ENCODE results near the gene MAD1L1. TPM values are rescaled to one million over a fixed set of nuclear protein-coding genes. Genes with fewer than 3 reads are reported as not detected.

MAD1L1 gene
- total RNA-seq, 4 donors from 2014 or later: 8.0 to 52.7 (median 26.7) TPM

- H3K4me1 ChIP-seq: no peaks in the 10 kb centered on the region
- intact Hi-C loops (cut with DNase I; ENCODE audit: low total_unique reads): no loop called here
- H3K9me3 ChIP-seq: no peaks in the 10 kb centered on the region
- TF ChIP-seq, protein P1, sequence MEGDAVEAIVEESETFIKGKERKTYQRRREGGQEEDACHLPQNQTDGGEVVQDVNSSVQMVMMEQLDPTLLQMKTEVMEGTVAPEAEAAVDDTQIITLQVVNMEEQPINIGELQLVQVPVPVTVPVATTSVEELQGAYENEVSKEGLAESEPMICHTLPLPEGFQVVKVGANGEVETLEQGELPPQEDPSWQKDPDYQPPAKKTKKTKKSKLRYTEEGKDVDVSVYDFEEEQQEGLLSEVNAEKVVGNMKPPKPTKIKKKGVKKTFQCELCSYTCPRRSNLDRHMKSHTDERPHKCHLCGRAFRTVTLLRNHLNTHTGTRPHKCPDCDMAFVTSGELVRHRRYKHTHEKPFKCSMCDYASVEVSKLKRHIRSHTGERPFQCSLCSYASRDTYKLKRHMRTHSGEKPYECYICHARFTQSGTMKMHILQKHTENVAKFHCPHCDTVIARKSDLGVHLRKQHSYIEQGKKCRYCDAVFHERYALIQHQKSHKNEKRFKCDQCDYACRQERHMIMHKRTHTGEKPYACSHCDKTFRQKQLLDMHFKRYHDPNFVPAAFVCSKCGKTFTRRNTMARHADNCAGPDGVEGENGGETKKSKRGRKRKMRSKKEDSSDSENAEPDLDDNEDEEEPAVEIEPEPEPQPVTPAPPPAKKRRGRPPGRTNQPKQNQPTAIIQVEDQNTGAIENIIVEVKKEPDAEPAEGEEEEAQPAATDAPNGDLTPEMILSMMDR (IDR thresholded peaks at IDR 0.05): no peak
- no peak for TF ChIP-seq EP300 (IDR thresholded peaks at IDR 0.05; ENCODE audit: low read depth)
- TF ChIP-seq POLR2A (IDR thresholded peaks at IDR 0.05): no peak
- no peak for TF ChIP-seq POLR2AphosphoS5 (IDR thresholded peaks at IDR 0.05)
- in situ Hi-C loops (cut with MboI; ENCODE audit: low pct_ligation_motif_present in 1 of 4, low pct_unique_long_range_greater_than_20kb in 1 of 4, low sequenced_read_pairs in 3 of 4): no loop called here
- no peak for DNase-seq
- H3K4me3 ChIP-seq: no peak overlapping the region
- H3K27ac ChIP-seq: no peak overlapping the region
- H3K27me3 ChIP-seq: no peaks in the 10 kb centered on the region
- WGBS, 2 donors (ENCODE audit: low coverage in 1 of 2): 89% methylated on average over 15 of the region's 18 CpGs; no CpG with 5 or more reads in 1 of the 2 donors
- no peaks in the 10 kb centered on the region for H3K36me3 ChIP-seq
Measured at GRCh38 chr7:1901431-1902210, 331.1 kb downstream of the MAD1L1 start.

DNA sequence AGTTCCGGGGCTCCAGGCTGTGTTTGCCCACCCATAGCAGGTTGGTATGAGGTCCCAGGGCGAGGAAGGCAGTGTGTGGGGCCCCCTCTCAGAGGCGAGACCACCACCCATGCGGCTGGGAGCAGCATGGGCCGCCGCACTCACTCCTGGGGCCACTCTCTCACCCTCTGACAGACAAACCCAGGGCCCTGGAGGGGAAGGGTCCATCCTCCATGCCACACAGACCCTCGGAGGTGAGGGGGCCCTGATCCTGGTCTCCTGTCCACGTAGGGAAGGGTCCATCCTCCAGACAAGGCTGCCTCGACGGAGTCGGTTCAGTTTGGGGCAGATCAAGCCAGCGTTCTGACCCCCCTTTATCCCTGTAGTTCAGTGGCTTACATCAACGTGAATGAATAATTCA is 331.9 kb downstream of the MAD1L1 start:
- H3K27me3 ChIP-seq: no peaks in the 10 kb centered on the region
- intact Hi-C loops (cut with DNase I; ENCODE audit: low total_unique reads) (no loop called here), in situ Hi-C loops (cut with MboI; ENCODE audit: low pct_ligation_motif_present in 1 of 4, low pct_unique_long_range_greater_than_20kb in 1 of 4, low sequenced_read_pairs in 3 of 4) (no loop called here)
- H3K4me3 ChIP-seq: no peak overlapping the region
- no peaks in the 10 kb centered on the region for H3K36me3 ChIP-seq
- DNase-seq: no peak
- no peaks in the 10 kb centered on the region for H3K4me1 ChIP-seq
- 94% methylated on average over 13 of the region's 13 CpGs; no CpG with 5 or more reads in 1 of the 2 donors for WGBS, 2 donors (ENCODE audit: low coverage in 1 of 2)
- no peak overlapping the region for H3K27ac ChIP-seq
- TF ChIP-seq, protein P1 (IDR thresholded peaks at IDR 0.05): no peak
- TF ChIP-seq EP300 (IDR thresholded peaks at IDR 0.05; ENCODE audit: low read depth) (no peak), POLR2A (IDR thresholded peaks at IDR 0.05) (no peak), POLR2AphosphoS5 (IDR thresholded peaks at IDR 0.05) (no peak)
- no peaks in the 10 kb centered on the region for H3K9me3 ChIP-seq

GRCh38 chr7:1899951-1900762 is 332.6 kb downstream of the MAD1L1 start:
- no peak for DNase-seq
- Histone ChIP-seq H3K27ac (no peak overlapping the region), H3K36me3 (no peaks in the 10 kb centered on the region), H3K4me1 (no peaks in the 10 kb centered on the region), H3K9me3 (no peaks in the 10 kb centered on the region), H3K27me3 (no peaks in the 10 kb centered on the region), H3K4me3 (no peak overlapping the region)
- in situ Hi-C loops (cut with MboI; ENCODE audit: low pct_ligation_motif_present in 1 of 4, low pct_unique_long_range_greater_than_20kb in 1 of 4, low sequenced_read_pairs in 3 of 4): no loop called here
- TF ChIP-seq, protein P1 (IDR thresholded peaks at IDR 0.05): no peak
- intact Hi-C loops (cut with DNase I; ENCODE audit: low total_unique reads): no loop called here
- WGBS, 2 donors (ENCODE audit: low coverage in 1 of 2): 93% methylated on average over 27 of the region's 34 CpGs; no CpG with 5 or more reads in 1 of the 2 donors

DNA sequence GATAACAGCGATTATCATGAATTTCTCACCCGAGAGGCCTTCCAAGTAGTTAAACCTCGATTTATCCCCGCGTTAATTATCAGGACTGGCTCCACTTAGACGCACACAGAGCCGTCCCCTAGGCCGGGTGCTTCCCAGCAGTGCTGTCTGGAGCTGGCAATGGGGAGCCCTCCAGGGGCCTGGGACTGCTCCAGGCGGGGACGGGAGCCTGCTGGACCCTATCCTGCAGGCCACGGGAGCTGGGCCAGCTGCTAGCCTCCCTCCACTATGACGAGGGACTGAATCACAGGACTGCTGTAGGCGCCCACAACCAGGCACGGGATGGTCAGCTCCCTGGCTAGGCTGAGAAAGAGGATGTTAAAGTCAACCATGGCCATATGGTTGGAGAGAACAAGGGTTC is 333.5 kb downstream of the MAD1L1 start:
- DNase-seq: no peak
- Histone ChIP-seq H3K9me3 (no peaks in the 10 kb centered on the region), H3K27me3 (no peaks in the 10 kb centered on the region), H3K4me3 (no peak overlapping the region), H3K27ac (no peak overlapping the region), H3K36me3 (no peaks in the 10 kb centered on the region), H3K4me1 (no peaks in the 10 kb centered on the region)
- 83% methylated on average over 14 of the region's 14 CpGs; no CpG with 5 or more reads in 1 of the 2 donors for WGBS, 2 donors (ENCODE audit: low coverage in 1 of 2)
- intact Hi-C loops (cut with DNase I; ENCODE audit: low total_unique reads) (no loop called here), in situ Hi-C loops (cut with MboI; ENCODE audit: low pct_ligation_motif_present in 1 of 4, low pct_unique_long_range_greater_than_20kb in 1 of 4, low sequenced_read_pairs in 3 of 4) (no loop called here)
- TF ChIP-seq POLR2A (IDR thresholded peaks at IDR 0.05): no peak
- TF ChIP-seq EP300 (IDR thresholded peaks at IDR 0.05; ENCODE audit: low read depth): no peak
- TF ChIP-seq POLR2AphosphoS5 (IDR thresholded peaks at IDR 0.05): no peak
- TF ChIP-seq, protein P1 (IDR thresholded peaks at IDR 0.05): no peak
